ENCODE data around the gene CCBE1.

The CCBE1 gene

GRCh38 chr18:59400407-59400806, 296.8 kb downstream of the CCBE1 start:
- TF ChIP-seq CTCF (IDR thresholded peaks at IDR 0.05; ENCODE audit: low read depth, low read length, missing control alignments) = no peak
- no peak for DNase-seq (ENCODE audit: extremely low read depth, low read depth)

GRCh38 chr18:59395226-59396175, 301.7 kb downstream of the CCBE1 start:
- no peak for DNase-seq (ENCODE audit: extremely low read depth, low read depth)
- no peak overlapping the region for H3K4me3 ChIP-seq (replicated peaks; ENCODE audit: low read depth, low read length)
- TF ChIP-seq CTCF (IDR thresholded peaks at IDR 0.05; ENCODE audit: low read depth, low read length, missing control alignments) = no peak

More at GRCh38 chr18:59400407-59400806, 296.8 kb downstream of the CCBE1 start:
- no peak overlapping the region for H3K4me3 ChIP-seq (replicated peaks; ENCODE audit: low read depth, low read length)

GRCh38 chr18:59393381-59393780, 303.8 kb downstream of the CCBE1 start:
- TF ChIP-seq CTCF (IDR thresholded peaks at IDR 0.05; ENCODE audit: low read depth, low read length, missing control alignments) = no peak
- H3K4me3 ChIP-seq (replicated peaks; ENCODE audit: low read depth, low read length) = no peak overlapping the region
- no peak for DNase-seq (ENCODE audit: extremely low read depth, low read depth)

- no peak for TF ChIP-seq CTCF (IDR thresholded peaks at IDR 0.05; ENCODE audit: low read depth, low read length, missing control alignments)
- no peak overlapping the region for H3K4me3 ChIP-seq (replicated peaks; ENCODE audit: low read depth, low read length)
- no peak for DNase-seq (ENCODE audit: extremely low read depth, low read depth)
Measured at GRCh38 chr18:59388817-59389216, 308.4 kb downstream of the CCBE1 start.

GRCh38 chr18:59387687-59388565, 309.3 kb downstream of the CCBE1 start:
- no peak overlapping the region for H3K4me3 ChIP-seq (replicated peaks; ENCODE audit: low read depth, low read length)
- DNase-seq (ENCODE audit: extremely low read depth, low read depth) = no peak
- TF ChIP-seq CTCF (IDR thresholded peaks at IDR 0.05; ENCODE audit: low read depth, low read length, missing control alignments) = no peak

- H3K4me3 ChIP-seq (replicated peaks; ENCODE audit: low read depth, low read length) = no peak overlapping the region
- no peak for TF ChIP-seq CTCF (IDR thresholded peaks at IDR 0.05; ENCODE audit: low read depth, low read length, missing control alignments)
- no peak for DNase-seq (ENCODE audit: extremely low read depth, low read depth)
Measured at GRCh38 chr18:59386909-59387686, 310.1 kb downstream of the CCBE1 start.

Measured in HFF-Myc (cell line).